NB4 (cell line): ENCODE results near the gene TRPC1.

Experiments used
- POLR2A ChIP-seq: IDR thresholded peaks from 2 replicates; pipeline ENCODE4 v1.6.1; 2011; ENCODE audit warnings: mild to moderate bottlenecking; ENCODE audit not compliant: insufficient read length; ENCODE audit errors: extremely low read depth
- TF ChIP-seq, protein P1 (sequence below): IDR thresholded peaks from one replicate; pipeline ENCODE4 v1.5.1; 2012; ENCODE audit warnings: low read depth, low read length
- TF ChIP-seq, protein P2 (sequence below): IDR thresholded peaks from 2 replicates; pipeline ENCODE4 v1.6.1; 2011; ENCODE audit warnings: low read depth, low read length

DNA sequence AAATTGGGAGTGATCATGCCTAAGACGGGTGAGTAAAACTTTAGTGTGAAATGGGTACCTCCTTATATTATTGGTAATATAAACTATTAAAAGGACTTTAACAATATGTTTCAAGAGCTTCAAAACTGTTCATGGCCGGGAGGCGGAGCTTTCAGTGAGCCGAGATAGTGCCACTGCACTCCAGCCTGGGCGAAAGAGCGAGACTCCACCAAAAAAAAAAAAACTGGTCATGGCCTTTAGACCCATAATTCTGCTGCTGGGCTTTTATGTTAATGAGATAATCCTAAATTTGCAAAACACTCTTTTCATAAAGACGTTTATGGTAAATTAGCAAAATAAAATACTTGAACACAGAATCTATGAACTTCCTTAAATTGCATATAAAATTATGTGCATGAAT, 22.8 kb downstream of the TRPC1 start:
- TF ChIP-seq POLR2A = no peak
- TF ChIP-seq, protein P1, sequence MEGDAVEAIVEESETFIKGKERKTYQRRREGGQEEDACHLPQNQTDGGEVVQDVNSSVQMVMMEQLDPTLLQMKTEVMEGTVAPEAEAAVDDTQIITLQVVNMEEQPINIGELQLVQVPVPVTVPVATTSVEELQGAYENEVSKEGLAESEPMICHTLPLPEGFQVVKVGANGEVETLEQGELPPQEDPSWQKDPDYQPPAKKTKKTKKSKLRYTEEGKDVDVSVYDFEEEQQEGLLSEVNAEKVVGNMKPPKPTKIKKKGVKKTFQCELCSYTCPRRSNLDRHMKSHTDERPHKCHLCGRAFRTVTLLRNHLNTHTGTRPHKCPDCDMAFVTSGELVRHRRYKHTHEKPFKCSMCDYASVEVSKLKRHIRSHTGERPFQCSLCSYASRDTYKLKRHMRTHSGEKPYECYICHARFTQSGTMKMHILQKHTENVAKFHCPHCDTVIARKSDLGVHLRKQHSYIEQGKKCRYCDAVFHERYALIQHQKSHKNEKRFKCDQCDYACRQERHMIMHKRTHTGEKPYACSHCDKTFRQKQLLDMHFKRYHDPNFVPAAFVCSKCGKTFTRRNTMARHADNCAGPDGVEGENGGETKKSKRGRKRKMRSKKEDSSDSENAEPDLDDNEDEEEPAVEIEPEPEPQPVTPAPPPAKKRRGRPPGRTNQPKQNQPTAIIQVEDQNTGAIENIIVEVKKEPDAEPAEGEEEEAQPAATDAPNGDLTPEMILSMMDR = no peak
- TF ChIP-seq, protein P2, sequence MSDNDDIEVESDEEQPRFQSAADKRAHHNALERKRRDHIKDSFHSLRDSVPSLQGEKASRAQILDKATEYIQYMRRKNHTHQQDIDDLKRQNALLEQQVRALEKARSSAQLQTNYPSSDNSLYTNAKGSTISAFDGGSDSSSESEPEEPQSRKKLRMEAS = no peak
